RWPE2 (cell line): ENCODE measurements around the gene RCN2.

Source experiments
- ATAC-seq: fragments of 200-7000 bp; cut with Tn5 transposase; 3 replicates; pipeline ENCODE4 v1.9.1; 2021; ENCODE audit warnings: low read depth
- DNase-seq: peaks from one replicate; pipeline ENCODE4 v3.0.0-alpha.2; 2020; ENCODE audit warnings: low spot score
- H3K27ac ChIP-seq: fragments of 450-650 bp; 2 replicates; pipeline ENCODE4 v1.5.1; 2017; ENCODE audit warnings: mild to moderate bottlenecking; ENCODE audit not compliant: poor library complexity, severe bottlenecking
- H3K27me3 ChIP-seq: fragments of 250-450 bp; sonication (Bioruptor Pico); 2 replicates; pipeline ENCODE4 v1.5.1; 2021; ENCODE audit warnings: mild to moderate bottlenecking, moderate library complexity; ENCODE audit not compliant: insufficient read depth, poor library complexity, severe bottlenecking
- H3K36me3 ChIP-seq: fragments of 250-450 bp; sonication (Bioruptor Pico); 2 replicates; pipeline ENCODE4 v1.5.1; 2020; ENCODE audit warnings: low read depth, mild to moderate bottlenecking, moderate library complexity
- H3K4me1 ChIP-seq: fragments of 250-450 bp; sonication (Bioruptor Pico); 2 replicates; pipeline ENCODE4 v1.5.1; 2021; ENCODE audit warnings: mild to moderate bottlenecking, moderate library complexity; ENCODE audit not compliant: insufficient read depth, poor library complexity, severe bottlenecking
- H3K4me3 ChIP-seq: fragments of 250-450 bp; sonication (Bioruptor Pico); 2 replicates; pipeline ENCODE4 v1.5.1; 2021; ENCODE audit warnings: mild to moderate bottlenecking, moderate library complexity; ENCODE audit not compliant: severe bottlenecking
- H3K9me3 ChIP-seq: fragments of 250-450 bp; sonication (Bioruptor Pico); 2 replicates; pipeline ENCODE4 v1.5.1; 2021; ENCODE audit warnings: mild to moderate bottlenecking, moderate library complexity; ENCODE audit not compliant: severe bottlenecking
- CTCF ChIP-seq: fragments of 450-650 bp; IDR thresholded peaks from one replicate; pipeline ENCODE4 v1.5.1; 2017; ENCODE audit warnings: mild to moderate bottlenecking, moderate library complexity; ENCODE audit not compliant: poor library complexity, severe bottlenecking

The RCN2 gene

GRCh38 chr15:77001966-77002365, 70.4 kb downstream of the RCN2 start:
- Histone ChIP-seq H3K27me3 (no peaks in the 10 kb centered on the region), H3K27ac (no peak overlapping the region), H3K9me3 (peaks cover 2% of the 10 kb centered on the region), H3K4me1 (no peaks in the 10 kb centered on the region), H3K4me3 (no peak overlapping the region), H3K36me3 (no peaks in the 10 kb centered on the region)
- TF ChIP-seq CTCF = no peak
- DNase-seq (peak; percentile 30), ATAC-seq (no peak)

- no peak overlapping the region for H3K27ac ChIP-seq
- peak; percentile 28 for DNase-seq
- no peaks in the 10 kb centered on the region for H3K4me1 ChIP-seq
- no peak for ATAC-seq
- no peaks in the 10 kb centered on the region for H3K27me3 ChIP-seq
- no peak overlapping the region for H3K4me3 ChIP-seq
- TF ChIP-seq CTCF = no peak
- H3K36me3 ChIP-seq = no peaks in the 10 kb centered on the region
- peaks cover 2% of the 10 kb centered on the region for H3K9me3 ChIP-seq
Observed at GRCh38 chr15:77002436-77002835, 70.9 kb downstream of the RCN2 start.

GRCh38 chr15:77002954-77003912, 71.7 kb downstream of the RCN2 start:
- no peak overlapping the region for H3K4me3 ChIP-seq
- H3K27me3 ChIP-seq = no peaks in the 10 kb centered on the region
- H3K27ac ChIP-seq = no peak overlapping the region
- DNase-seq (no peak), ATAC-seq (no peak)
- TF ChIP-seq CTCF = no peak
- no peaks in the 10 kb centered on the region for H3K36me3 ChIP-seq
- H3K4me1 ChIP-seq = no peaks in the 10 kb centered on the region
- H3K9me3 ChIP-seq = peaks cover 2% of the 10 kb centered on the region
